Right lung (tissue), 5 donors: Measurements from ENCODE around the gene TLN1. TPM values are rescaled to one million over a fixed set of nuclear protein-coding genes. Genes with fewer than 3 reads are reported as not detected.

Source experiments
- DNase-seq, 2 donors: peaks; one replicate each; pipeline ENCODE4 v3.0.0-alpha.2; 2013
- polyA plus RNA-seq, 5 donors: library from polyadenylated mRNA; unstranded; fragments of 120-200 nt; gene quantifications; one replicate each; pipeline versions ENCODE4 v1.2.1 to v1.2.3, GENCODE V29; 2013; ENCODE audit warnings: inconsistent platforms in 1 of 5, low replicate concordance in 1 of 5; ENCODE audit not compliant: insufficient read length in 5 of 5, insufficient read depth in 1 of 5

The TLN1 gene
- polyA plus RNA-seq, 5 donors = 116 to 198 (median 132) TPM

- DNase-seq = no peak
Measured at GRCh38 chr9:35686222-35687203, 45.5 kb downstream of the TLN1 start.

GRCh38 chr9:35685506-35685905 lies 46.5 kb downstream of the TLN1 start:
- DNase-seq = no peak

- DNase-seq = no peak
Measured at GRCh38 chr9:35684921-35685320, 47.1 kb downstream of the TLN1 start.

- DNase-seq = no peak
Measured at GRCh38 chr9:35683323-35683722, 48.7 kb downstream of the TLN1 start.

- DNase-seq = no peak
Measured at GRCh38 chr9:35682520-35683315, 49.3 kb downstream of the TLN1 start.

GRCh38 chr9:35682051-35682450 lies 49.9 kb downstream of the TLN1 start:
- DNase-seq = no peak

GRCh38 chr9:35681341-35682002 lies 50.5 kb downstream of the TLN1 start:
- no peak for DNase-seq

GRCh38 chr9:35680331-35681105 lies 51.5 kb downstream of the TLN1 start:
- no peak for DNase-seq

GRCh38 chr9:35679766-35680330 lies 52.1 kb downstream of the TLN1 start:
- DNase-seq = no peak

GRCh38 chr9:35679091-35679490 lies 52.9 kb downstream of the TLN1 start:
- no peak for DNase-seq

GRCh38 chr9:35675732-35676392 lies 56.1 kb downstream of the TLN1 start:
- DNase-seq = peak; percentile 75 to 76

GRCh38 chr9:35675204-35675603 lies 56.8 kb downstream of the TLN1 start:
- DNase-seq = no peak

GRCh38 chr9:35674025-35674361 lies 58.0 kb downstream of the TLN1 start:
- no peak for DNase-seq

GRCh38 chr9:35673132-35674024 lies 58.6 kb downstream of the TLN1 start, which contains the start of gene CA9:
Gene CA9, plus strand, starts transcription at chr9:35673928. Its CDS starts 32 bp downstream, at chr9:35673960.
- DNase-seq = no peak

- no peak for DNase-seq
Measured at GRCh38 chr9:35669331-35670145, 62.5 kb downstream of the TLN1 start.

GRCh38 chr9:35667939-35668338 lies 64.1 kb downstream of the TLN1 start:
- DNase-seq = no peak

- DNase-seq = no peak
Measured at GRCh38 chr9:35666549-35666948, 65.4 kb downstream of the TLN1 start.

GRCh38 chr9:35666045-35666444 lies 66.0 kb downstream of the TLN1 start:
- no peak for DNase-seq

GRCh38 chr9:35665471-35665818 lies 66.5 kb downstream of the TLN1 start:
- no peak for DNase-seq
